ENCODE data around the gene MB21D2.

DNA sequence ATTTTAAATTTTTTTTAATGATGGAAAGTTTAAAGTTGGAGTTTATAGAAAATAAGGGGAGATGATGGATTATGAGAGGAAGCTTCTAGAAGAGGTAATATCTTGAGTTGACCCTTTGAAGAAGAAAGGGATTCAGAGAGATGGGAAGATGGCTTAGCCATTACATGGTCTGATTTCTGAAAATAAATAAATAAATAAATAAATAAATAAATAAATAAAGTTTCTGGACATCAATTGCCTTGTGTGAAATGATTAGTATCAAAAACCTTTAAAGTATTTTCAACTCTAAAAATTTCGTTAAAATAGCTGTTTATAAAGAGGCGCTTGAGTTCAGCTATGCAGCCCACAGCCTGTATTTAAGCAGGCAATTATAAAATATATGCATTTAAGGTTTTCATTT lies 93.3 kb downstream of the MB21D2 start:
- TF ChIP-seq, protein P1, sequence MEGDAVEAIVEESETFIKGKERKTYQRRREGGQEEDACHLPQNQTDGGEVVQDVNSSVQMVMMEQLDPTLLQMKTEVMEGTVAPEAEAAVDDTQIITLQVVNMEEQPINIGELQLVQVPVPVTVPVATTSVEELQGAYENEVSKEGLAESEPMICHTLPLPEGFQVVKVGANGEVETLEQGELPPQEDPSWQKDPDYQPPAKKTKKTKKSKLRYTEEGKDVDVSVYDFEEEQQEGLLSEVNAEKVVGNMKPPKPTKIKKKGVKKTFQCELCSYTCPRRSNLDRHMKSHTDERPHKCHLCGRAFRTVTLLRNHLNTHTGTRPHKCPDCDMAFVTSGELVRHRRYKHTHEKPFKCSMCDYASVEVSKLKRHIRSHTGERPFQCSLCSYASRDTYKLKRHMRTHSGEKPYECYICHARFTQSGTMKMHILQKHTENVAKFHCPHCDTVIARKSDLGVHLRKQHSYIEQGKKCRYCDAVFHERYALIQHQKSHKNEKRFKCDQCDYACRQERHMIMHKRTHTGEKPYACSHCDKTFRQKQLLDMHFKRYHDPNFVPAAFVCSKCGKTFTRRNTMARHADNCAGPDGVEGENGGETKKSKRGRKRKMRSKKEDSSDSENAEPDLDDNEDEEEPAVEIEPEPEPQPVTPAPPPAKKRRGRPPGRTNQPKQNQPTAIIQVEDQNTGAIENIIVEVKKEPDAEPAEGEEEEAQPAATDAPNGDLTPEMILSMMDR (conservative IDR thresholded peaks at IDR 0.05; ENCODE audit: low read length), result no peak
- no peak for TF ChIP-seq EZH2phosphoT487 (IDR thresholded peaks at IDR 0.05; ENCODE audit: borderline replicate concordance)

Data from Loucy (cell line).